CD4-positive, alpha-beta T cell treated with Interleukin-15 for 4 hours (primary cell): ENCODE data around the gene ITPRID1.

Experiments used
- DNase-seq: peaks from one replicate; pipeline ENCODE4 v3.0.0-alpha.2; 2020; ENCODE audit warnings: low spot score

Gene ITPRID1

GRCh38 chr7:31633894-31634494, 120.1 kb downstream of the ITPRID1 start:
- no peak for DNase-seq

- DNase-seq: no peak
Measured at GRCh38 chr7:31640381-31640780, 126.5 kb downstream of the ITPRID1 start.

GRCh38 chr7:31642681-31643115, 128.8 kb downstream of the ITPRID1 start:
- no peak for DNase-seq

- no peak for DNase-seq
Measured at GRCh38 chr7:31646942-31647341, 133.1 kb downstream of the ITPRID1 start.

- DNase-seq: no peak
Measured at GRCh38 chr7:31647511-31647910, 133.6 kb downstream of the ITPRID1 start.

GRCh38 chr7:31648288-31648687, 134.4 kb downstream of the ITPRID1 start:
- DNase-seq: no peak

GRCh38 chr7:31648880-31649279, 135.0 kb downstream of the ITPRID1 start:
- no peak for DNase-seq

- DNase-seq: no peak
Measured at GRCh38 chr7:31651234-31652062, 137.6 kb downstream of the ITPRID1 start.

- no peak for DNase-seq
Measured at GRCh38 chr7:31652063-31652326, 138.1 kb downstream of the ITPRID1 start.

GRCh38 chr7:31663072-31663471, 149.2 kb downstream of the ITPRID1 start:
- no peak for DNase-seq

- no peak for DNase-seq
Measured at GRCh38 chr7:31664890-31665289, 151.0 kb downstream of the ITPRID1 start.

- no peak for DNase-seq
Measured at GRCh38 chr7:31665546-31665945, 151.7 kb downstream of the ITPRID1 start.

GRCh38 chr7:31669461-31669860, 155.6 kb downstream of the ITPRID1 start:
- DNase-seq: no peak

GRCh38 chr7:31679574-31680305, 165.8 kb downstream of the ITPRID1 start:
- DNase-seq: no peak

GRCh38 chr7:31683445-31684225, 169.7 kb downstream of the ITPRID1 start:
- DNase-seq: no peak

- DNase-seq: no peak
Measured at GRCh38 chr7:31687024-31687748, 173.3 kb downstream of the ITPRID1 start, which contains the start of gene PPP1R17. Gene PPP1R17, plus strand, starts transcription at chr7:31687215. Its CDS starts 5,227 bp downstream, at chr7:31692442.

GRCh38 chr7:31688372-31688771, 174.5 kb downstream of the ITPRID1 start:
- DNase-seq: no peak

GRCh38 chr7:31688996-31689395, 175.1 kb downstream of the ITPRID1 start:
- no peak for DNase-seq

- no peak for DNase-seq
Measured at GRCh38 chr7:31690935-31691334, 177.0 kb downstream of the ITPRID1 start.

GRCh38 chr7:31692451-31692850, 178.6 kb downstream of the ITPRID1 start:
- no peak for DNase-seq

- no peak for DNase-seq
Measured at GRCh38 chr7:31692871-31693270, 179.0 kb downstream of the ITPRID1 start.
